Stimulated activated CD8-positive, alpha-beta memory T cell treated with anti-CD3 and anti-CD28 coated beads, Interleukin-4, amount 100 ng/mL, for 1 hour (primary cell): ENCODE results near the gene F10.

Source experiments
- DNase-seq, 2 donors: peaks; one replicate each; pipeline ENCODE4 v3.0.0-alpha.2; 2020; ENCODE audit warnings: low read depth in 2 of 2, low spot score in 1 of 2

The F10 gene

DNA sequence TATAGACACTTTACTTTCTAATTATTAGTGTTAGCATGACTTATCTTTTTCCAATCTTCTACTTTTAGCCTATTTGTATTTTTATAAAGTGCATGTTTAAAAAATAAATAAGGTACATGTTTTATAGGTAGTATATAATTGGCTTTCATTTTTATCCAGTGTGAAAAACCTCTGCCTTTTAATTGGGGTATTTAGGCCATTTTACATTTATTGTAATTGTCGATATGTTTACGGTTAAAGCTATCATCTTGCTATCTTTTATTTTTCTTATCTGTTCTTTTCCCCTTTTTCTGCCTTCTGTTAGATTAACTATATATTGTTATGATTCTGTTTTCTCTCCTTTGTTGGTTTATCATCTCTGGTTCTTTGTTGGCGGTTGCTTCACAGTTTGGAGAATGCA, 45.0 kb downstream of the F10 start:
- DNase-seq, result no peak

DNA sequence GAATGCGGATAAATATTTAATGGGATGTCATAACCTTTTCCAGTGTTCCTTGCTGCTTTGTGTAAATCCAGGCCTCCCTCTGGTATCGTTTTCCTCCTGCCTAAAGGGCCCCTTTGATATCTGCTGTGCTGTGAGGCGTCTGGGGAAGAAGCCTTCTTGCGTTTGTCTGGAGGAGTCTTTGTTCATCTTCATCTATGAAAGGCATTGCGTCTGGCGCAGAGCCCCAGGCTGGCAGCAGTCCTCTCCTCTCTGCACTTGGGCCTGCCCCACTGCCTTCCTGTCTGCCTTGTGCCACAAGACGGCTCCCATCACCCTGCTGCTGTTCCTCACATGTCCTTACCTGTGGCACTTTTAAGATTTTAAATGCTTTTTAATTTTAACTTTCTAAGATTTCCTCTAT, 45.6 kb downstream of the F10 start:
- DNase-seq, result no peak

DNA sequence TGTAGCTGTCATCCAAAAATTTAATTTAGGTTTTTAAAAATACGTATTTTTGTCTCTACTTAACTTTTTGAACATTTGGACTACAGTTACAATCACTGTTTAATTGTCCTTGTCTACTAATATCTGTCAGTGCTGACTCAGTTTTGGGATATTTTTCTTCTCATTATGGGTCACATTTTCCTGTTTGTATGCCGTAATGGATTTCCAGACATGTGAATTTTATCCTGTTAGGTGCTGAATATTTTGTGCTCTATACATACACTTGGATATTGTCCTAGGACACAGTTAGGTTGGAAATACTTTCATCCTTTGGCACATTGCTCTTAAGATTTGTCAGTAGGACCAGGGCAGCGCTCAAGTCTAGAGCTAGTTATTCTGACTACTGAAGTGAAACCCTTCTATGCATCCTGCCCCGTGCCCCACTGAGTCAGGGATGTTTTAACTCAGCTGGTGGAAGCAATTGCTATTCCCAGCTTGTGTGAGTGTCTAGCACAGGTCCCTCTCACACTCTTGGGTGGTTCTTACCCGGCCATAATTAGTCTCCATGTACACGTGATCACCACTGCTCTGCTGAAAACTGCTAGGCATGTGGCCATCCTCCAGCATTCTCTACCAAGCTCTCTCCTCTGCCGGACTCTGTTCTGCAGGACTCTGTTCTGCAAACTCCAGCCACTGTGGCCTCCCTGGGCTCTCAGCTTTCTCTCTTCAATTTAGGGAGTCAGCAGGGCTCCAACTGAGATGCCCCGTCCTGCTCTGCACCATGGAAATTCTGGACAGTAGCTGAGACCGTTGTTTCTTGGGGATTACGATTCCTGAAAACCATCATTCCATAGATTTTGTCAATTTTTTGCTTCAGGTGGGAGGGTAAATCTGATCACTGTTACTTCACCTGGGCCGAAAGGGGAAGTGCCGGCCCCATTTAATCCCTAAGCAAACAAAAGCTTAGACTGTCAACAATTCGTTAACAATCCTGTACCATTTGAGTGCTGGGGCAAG, 47.0 kb downstream of the F10 start:
- DNase-seq, result no peak

GRCh38 chr13:113170511-113170910, 47.9 kb downstream of the F10 start:
- DNase-seq, result no peak

GRCh38 chr13:113171250-113172125, 48.9 kb downstream of the F10 start:
- no peak for DNase-seq

GRCh38 chr13:113172419-113172926, 49.9 kb downstream of the F10 start:
- DNase-seq, result no peak

- DNase-seq, result peak in 1 of 2 donors; percentile 42
Measured at GRCh38 chr13:113176280-113176679, 53.7 kb downstream of the F10 start.

DNA sequence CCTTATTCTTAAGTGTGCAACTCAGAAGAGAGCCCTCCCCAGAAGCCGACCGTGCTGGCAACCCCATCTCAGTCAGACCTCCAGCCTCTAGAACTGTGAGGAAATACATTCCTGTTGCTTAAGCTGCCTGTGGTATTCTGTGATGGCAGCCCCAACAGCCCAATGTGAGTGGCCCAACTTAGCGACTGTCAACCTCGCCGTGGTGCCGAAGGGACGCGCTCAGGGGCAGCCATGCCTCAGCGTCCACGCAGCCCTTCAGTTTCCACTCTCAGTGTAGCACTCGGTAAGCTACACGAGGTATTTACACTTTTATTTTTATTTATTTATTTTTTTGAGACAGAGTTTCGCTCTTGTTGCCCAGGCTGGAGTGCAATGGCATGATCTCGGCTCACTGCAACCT, 54.2 kb downstream of the F10 start:
- no peak for DNase-seq

DNA sequence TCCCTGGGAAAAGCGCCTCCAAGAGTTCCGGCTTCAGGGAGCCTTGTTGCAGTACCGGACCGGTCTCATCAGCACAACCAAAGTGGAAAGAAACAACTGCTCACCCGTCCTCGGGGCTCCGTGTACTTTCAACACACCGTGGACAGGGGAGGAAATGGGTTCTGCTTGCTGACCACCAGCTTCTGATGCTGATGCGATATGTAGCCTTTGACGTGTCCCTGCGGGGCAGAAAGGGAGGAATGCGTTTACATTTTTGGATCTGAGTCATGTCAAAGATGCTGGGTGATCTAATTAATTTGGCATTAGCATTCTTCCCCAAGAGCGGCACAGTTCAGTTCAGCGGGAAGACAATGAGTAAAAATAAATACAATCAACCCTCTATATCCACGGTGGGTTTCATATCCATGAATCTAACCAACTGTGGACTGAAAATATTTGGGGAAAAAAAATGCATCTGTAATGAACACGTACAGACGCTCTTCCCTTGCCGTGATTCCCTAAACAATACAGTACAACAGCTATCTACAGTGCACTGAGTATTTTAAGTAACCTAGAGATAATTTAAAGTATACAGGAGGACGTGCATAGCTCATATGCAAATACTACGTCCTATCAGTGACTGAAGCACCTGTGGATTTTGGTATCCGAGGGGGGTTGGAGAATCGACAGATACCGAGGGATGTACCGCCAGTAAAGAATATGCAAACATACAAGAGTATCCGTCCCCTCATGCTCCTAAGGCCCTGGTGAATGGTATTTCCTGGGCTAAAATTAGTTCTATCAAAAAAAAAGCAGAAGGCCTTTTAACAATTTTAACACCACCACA, 55.7 kb downstream of the F10 start:
- no peak for DNase-seq

DNA sequence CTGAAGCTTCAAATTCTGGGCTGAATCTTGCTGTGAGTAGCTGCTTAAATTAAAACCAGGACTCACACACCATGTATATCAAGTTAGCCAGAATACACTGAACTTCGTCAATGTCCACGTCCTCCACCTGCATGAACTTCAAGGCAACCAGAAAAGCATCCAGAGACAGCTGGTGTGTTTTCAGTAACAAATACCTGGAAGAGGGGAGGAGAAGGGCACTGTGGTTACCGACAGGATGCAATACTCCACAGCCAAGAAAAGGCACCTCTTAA, 56.2 kb downstream of the F10 start:
- no peak for DNase-seq

GRCh38 chr13:113179374-113180230, 57.0 kb downstream of the F10 start:
- no peak for DNase-seq

GRCh38 chr13:113182046-113182445, 59.4 kb downstream of the F10 start:
- DNase-seq, result no peak

DNA sequence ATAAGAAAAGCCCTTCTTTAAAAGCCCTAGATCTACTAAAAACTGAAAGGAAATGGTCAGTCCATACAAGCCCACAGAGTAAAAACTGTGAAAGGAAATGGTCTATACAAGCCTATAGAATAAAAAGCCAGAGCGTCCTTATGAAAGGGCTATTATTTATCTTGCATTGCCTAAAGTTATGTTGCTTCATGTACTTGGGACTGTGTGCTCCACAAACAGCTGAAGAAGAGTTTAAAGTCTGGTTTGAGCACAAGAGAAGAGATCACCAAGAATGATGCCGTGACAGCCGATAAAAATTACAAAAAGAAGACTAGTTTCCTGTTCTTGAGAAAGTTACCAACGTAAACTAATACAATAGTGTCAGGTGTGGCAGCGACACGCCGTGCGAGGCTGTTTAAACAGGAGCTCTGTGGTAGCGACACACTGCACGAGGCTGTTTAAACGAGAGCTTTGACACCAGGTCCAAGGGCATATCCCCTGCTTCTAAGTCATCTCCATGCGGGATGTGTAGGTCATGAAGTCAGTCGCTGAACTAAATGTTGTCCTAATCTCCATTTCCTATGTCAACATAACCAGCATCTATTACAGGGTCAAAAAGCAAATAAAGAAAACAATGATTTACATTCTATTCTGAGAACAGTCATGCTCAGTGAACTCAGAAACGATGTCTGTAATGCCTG, 61.0 kb downstream of the F10 start:
- DNase-seq, result no peak

DNA sequence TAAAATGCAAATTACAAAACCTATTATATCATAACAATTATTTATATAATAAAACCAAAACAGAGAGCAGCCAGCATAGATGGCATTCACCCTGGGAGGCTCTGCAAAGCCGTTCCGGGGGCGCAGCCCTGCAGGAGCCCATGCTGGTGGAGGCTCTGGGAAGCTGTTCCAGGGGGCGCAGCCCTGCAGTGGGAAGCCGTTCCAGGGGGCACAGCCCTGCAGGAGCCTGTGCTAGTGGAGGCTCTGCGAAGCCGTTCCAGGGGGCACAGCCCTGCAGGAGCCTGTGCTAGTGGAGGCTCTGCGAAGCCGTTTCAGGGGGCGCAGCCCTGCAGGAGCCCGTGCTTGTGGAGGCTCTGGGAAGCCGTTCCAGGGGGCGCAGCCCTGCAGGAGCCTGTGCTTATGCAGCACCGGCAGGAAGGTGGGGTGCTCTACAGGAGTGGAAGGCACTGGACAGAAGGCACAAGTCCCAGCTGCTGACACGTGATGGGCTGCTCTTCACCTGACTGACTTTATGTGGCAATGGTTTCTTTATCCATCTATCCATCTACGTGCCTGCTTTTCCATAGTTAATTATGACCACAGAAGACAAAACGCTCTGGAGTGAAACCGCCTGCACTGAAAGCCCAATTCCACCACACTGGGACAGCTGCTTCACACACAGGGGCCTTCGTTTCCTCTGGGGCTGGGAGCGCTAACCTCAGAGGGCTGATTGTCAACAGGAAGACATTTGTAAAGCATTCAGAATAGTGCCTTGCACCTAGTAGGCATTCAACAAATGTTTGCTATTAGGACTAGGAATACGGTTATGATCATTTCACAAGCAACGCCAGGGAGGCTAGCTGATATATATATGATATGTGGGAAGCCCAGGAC, 62.2 kb downstream of the F10 start:
- DNase-seq, result no peak

DNA sequence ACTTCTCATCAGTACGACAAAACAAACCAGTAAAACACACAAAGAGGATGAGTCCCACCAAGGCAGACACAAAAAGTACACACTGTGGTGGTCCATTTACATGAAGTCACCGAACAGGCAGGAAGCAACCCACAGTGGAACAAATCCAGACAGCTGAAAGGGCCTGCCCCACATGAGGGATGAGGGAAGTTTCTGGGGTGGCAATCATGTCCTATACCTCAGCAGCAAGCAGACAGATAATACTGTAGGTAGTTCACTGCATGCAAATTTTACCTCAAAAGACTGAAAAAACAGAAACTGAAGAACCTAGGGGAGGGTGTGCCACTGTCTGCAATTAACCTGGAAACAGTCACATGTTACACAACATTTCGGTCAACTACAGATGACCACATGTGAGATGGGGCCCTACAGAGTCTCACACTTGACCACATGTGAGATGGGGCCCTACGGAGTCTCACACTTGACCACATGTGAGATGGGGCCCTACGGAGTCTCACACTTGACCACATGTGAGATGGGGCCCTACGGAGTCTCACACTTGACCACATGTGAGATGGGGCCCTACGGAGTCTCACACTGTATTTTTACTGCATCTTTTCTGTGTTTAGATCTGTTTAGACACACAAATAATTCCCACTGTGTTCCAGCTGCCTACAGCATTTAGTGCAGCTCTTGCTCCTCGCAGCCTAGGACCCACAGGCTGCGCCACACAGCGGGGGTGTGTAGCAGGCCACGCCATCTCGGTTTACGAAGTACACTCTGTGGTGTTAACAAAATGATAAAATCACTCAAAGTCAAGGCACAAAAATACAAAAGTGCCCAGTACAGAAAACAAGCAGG, 63.7 kb downstream of the F10 start:
- no peak for DNase-seq

DNA sequence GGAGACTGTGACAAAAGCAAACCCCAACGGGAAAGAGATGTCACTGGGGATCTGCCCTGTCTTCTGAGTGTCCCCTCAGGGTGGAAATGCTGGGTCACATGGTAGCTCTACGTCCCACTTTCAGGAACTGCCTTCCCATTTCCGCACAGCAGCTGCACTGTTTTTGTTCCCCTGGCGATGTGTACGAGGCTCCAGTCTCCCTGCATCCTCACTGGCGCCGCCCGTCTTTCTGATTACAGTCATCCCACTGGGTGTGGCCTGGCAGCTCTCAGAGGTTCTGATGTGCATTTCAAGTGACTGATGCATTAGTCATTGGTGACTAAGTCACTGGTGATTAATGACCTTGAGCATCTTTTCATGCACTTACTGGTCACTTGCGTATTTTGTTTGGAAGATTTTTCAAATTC, 64.7 kb downstream of the F10 start:
- DNase-seq, result no peak

DNA sequence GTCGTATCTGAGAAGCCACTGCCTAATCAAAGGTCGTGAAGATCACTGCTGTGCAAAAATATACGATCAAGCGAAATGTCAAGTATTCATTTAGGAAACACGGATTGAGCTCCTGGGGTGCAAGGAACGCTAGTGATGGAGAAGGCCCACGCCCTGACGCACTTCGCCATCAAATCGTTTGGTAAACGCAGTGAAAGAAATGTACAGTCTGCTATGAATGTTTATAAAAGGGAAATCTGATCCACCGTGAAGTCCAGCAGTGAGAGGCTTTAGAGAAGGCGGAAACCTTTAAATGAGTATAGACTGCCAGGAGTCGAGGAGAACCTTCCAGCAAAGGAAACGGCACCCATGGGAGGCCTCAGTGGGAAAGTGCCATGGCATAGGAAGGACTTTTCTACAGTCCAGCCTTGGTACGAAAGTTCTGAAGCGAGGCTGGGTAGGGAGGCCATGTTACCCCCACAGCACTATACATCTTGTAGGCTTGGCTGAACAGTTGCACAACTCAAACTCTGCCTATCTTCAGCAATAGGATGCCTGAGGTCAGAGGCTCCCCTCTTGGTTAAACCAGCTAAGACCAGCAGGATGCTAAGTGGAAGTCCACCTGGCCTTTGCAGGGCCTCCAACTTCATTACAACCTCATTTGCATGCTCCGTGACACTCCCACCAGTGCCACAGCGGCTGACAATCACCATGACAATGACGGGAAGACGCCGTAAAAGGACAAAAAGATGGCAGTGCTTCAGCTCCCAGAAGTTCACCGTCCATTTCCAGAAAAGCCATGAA, 65.5 kb downstream of the F10 start:
- no peak for DNase-seq
